ENCODE results near the gene LARGE1.

The LARGE1 gene

GRCh38 chr22:33853200-33854097 lies 66.8 kb downstream of the LARGE1 start:
- DNase-seq = peak; percentile 52 to 77 (median 69)

GRCh38 chr22:33851821-33852384 lies 68.4 kb downstream of the LARGE1 start:
- DNase-seq = no peak

GRCh38 chr22:33851240-33851639 lies 69.0 kb downstream of the LARGE1 start:
- no peak for DNase-seq

GRCh38 chr22:33850724-33851123 lies 69.6 kb downstream of the LARGE1 start:
- DNase-seq = no peak

GRCh38 chr22:33850193-33850592 lies 70.1 kb downstream of the LARGE1 start:
- DNase-seq = no peak

- DNase-seq = no peak
Measured at GRCh38 chr22:33848251-33848650, 72.0 kb downstream of the LARGE1 start.

GRCh38 chr22:33844273-33844672 lies 76.0 kb downstream of the LARGE1 start:
- DNase-seq = no peak

- no peak for DNase-seq
Measured at GRCh38 chr22:33842421-33843094, 77.7 kb downstream of the LARGE1 start.

- no peak for DNase-seq
Measured at GRCh38 chr22:33842006-33842354, 78.3 kb downstream of the LARGE1 start.

- DNase-seq = no peak
Measured at GRCh38 chr22:33841281-33842005, 78.8 kb downstream of the LARGE1 start.

GRCh38 chr22:33838644-33839043 lies 81.6 kb downstream of the LARGE1 start:
- no peak for DNase-seq

- no peak for DNase-seq
Measured at GRCh38 chr22:33837826-33838225, 82.5 kb downstream of the LARGE1 start.

- DNase-seq = no peak
Measured at GRCh38 chr22:33835265-33835664, 85.0 kb downstream of the LARGE1 start.

- no peak for DNase-seq
Measured at GRCh38 chr22:33832558-33833151, 87.6 kb downstream of the LARGE1 start.

GRCh38 chr22:33831651-33832050 lies 88.6 kb downstream of the LARGE1 start:
- no peak for DNase-seq

GRCh38 chr22:33831207-33831606 lies 89.1 kb downstream of the LARGE1 start:
- DNase-seq = no peak

GRCh38 chr22:33829546-33830280 lies 90.6 kb downstream of the LARGE1 start:
- DNase-seq = no peak

- DNase-seq = no peak
Measured at GRCh38 chr22:33828302-33828701, 92.0 kb downstream of the LARGE1 start.

GRCh38 chr22:33825761-33826160 lies 94.5 kb downstream of the LARGE1 start:
- no peak for DNase-seq

- DNase-seq = no peak
Measured at GRCh38 chr22:33823552-33823951, 96.7 kb downstream of the LARGE1 start.

GRCh38 chr22:33821290-33821689 lies 99.0 kb downstream of the LARGE1 start:
- no peak for DNase-seq

- DNase-seq = no peak
Measured at GRCh38 chr22:33819743-33820142, 100.5 kb downstream of the LARGE1 start.
